Measurements from ENCODE around the gene OR7G3. TPM values are rescaled to one million over a fixed set of nuclear protein-coding genes. Genes with fewer than 3 reads are reported as not detected.

The OR7G3 gene
- total RNA-seq, 1 donor from 2014 or later: not detected

- Mint-ChIP-seq H3K4me3 (ENCODE audit: unreplicated experiment) (no peak overlapping the region), H3K27ac (ENCODE audit: unreplicated experiment) (no peak overlapping the region), H3K27me3 (ENCODE audit: low read depth, unreplicated experiment) (no peaks in the 10 kb centered on the region), H3K4me1 (ENCODE audit: low read depth, unreplicated experiment) (peaks cover 2% of the 10 kb centered on the region), H3K9me3 (ENCODE audit: unreplicated experiment) (peaks cover 40% of the 10 kb centered on the region), H3K36me3 (ENCODE audit: low read depth, unreplicated experiment) (peaks cover 53% of the 10 kb centered on the region)
- no peak overlapping the region for H3K9ac ChIP-seq (ENCODE audit: low read length)
- H3K79me2 ChIP-seq (ENCODE audit: insufficient read depth, low read length): peaks cover 4% of the 10 kb centered on the region
- FAIRE-seq (no peak), DNase-seq (ENCODE audit: low read depth) (no peak)
- no peaks in the 10 kb centered on the region for H4K20me1 ChIP-seq (ENCODE audit: insufficient read depth, low read length)
- no peaks in the 10 kb centered on the region for H3K4me1 ChIP-seq (ENCODE audit: insufficient read depth, low read length)
- H3K4me2 ChIP-seq (ENCODE audit: low read length): no peak overlapping the region
- H3K36me3 ChIP-seq (ENCODE audit: insufficient read depth, low read length): peaks cover 19% of the 10 kb centered on the region
- H3K27ac ChIP-seq (ENCODE audit: low read depth, low read length): no peak overlapping the region
- no peak overlapping the region for H3K4me3 ChIP-seq (ENCODE audit: insufficient read depth, low read depth, low read length)
- H3K9me3 ChIP-seq (ENCODE audit: insufficient read depth, low read depth, low read length): peaks cover 11% of the 10 kb centered on the region
- TF ChIP-seq, protein P1, sequence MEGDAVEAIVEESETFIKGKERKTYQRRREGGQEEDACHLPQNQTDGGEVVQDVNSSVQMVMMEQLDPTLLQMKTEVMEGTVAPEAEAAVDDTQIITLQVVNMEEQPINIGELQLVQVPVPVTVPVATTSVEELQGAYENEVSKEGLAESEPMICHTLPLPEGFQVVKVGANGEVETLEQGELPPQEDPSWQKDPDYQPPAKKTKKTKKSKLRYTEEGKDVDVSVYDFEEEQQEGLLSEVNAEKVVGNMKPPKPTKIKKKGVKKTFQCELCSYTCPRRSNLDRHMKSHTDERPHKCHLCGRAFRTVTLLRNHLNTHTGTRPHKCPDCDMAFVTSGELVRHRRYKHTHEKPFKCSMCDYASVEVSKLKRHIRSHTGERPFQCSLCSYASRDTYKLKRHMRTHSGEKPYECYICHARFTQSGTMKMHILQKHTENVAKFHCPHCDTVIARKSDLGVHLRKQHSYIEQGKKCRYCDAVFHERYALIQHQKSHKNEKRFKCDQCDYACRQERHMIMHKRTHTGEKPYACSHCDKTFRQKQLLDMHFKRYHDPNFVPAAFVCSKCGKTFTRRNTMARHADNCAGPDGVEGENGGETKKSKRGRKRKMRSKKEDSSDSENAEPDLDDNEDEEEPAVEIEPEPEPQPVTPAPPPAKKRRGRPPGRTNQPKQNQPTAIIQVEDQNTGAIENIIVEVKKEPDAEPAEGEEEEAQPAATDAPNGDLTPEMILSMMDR (IDR thresholded peaks at IDR 0.05; ENCODE audit: insufficient read depth, low read depth, low read length): no peak
- no peak for TF ChIP-seq EZH2 (IDR thresholded peaks at IDR 0.05; ENCODE audit: insufficient read depth, low read length)
- H3K27me3 ChIP-seq (ENCODE audit: insufficient read depth, low read length): no peaks in the 10 kb centered on the region
- H2AFZ ChIP-seq (ENCODE audit: low read depth, low read length): no peak overlapping the region
Measured at GRCh38 chr19:9166846-9167245, 40.1 kb upstream of the OR7G3 start.

- Histone ChIP-seq H4K20me1 (ENCODE audit: insufficient read depth, low read length) (no peaks in the 10 kb centered on the region), H3K27ac (ENCODE audit: low read depth, low read length) (no peak overlapping the region), H2AFZ (ENCODE audit: low read depth, low read length) (no peak overlapping the region), H3K4me2 (ENCODE audit: low read length) (no peak overlapping the region), H3K36me3 (ENCODE audit: insufficient read depth, low read length) (peaks cover 34% of the 10 kb centered on the region), H3K9ac (ENCODE audit: low read length) (no peak overlapping the region), H3K79me2 (ENCODE audit: insufficient read depth, low read length) (peaks cover 11% of the 10 kb centered on the region), H3K9me3 (ENCODE audit: insufficient read depth, low read depth, low read length) (peaks cover 27% of the 10 kb centered on the region), H3K27me3 (ENCODE audit: insufficient read depth, low read length) (no peaks in the 10 kb centered on the region), H3K4me1 (ENCODE audit: insufficient read depth, low read length) (no peaks in the 10 kb centered on the region), H3K4me3 (ENCODE audit: insufficient read depth, low read depth, low read length) (no peak overlapping the region)
- Mint-ChIP-seq H3K27me3 (ENCODE audit: low read depth, unreplicated experiment) (no peaks in the 10 kb centered on the region), H3K9me3 (ENCODE audit: unreplicated experiment) (peaks cover 55% of the 10 kb centered on the region), H3K27ac (ENCODE audit: unreplicated experiment) (no peak overlapping the region), H3K36me3 (ENCODE audit: low read depth, unreplicated experiment) (peaks cover 69% of the 10 kb centered on the region), H3K4me3 (ENCODE audit: unreplicated experiment) (no peak overlapping the region), H3K4me1 (ENCODE audit: low read depth, unreplicated experiment) (peaks cover 2% of the 10 kb centered on the region)
- FAIRE-seq (no peak), DNase-seq (ENCODE audit: low read depth) (no peak)
- TF ChIP-seq, protein P1 (IDR thresholded peaks at IDR 0.05; ENCODE audit: insufficient read depth, low read depth, low read length): no peak
- no peak for TF ChIP-seq EZH2 (IDR thresholded peaks at IDR 0.05; ENCODE audit: insufficient read depth, low read length)
Measured at GRCh38 chr19:9165261-9165660, 38.5 kb upstream of the OR7G3 start.

DNA sequence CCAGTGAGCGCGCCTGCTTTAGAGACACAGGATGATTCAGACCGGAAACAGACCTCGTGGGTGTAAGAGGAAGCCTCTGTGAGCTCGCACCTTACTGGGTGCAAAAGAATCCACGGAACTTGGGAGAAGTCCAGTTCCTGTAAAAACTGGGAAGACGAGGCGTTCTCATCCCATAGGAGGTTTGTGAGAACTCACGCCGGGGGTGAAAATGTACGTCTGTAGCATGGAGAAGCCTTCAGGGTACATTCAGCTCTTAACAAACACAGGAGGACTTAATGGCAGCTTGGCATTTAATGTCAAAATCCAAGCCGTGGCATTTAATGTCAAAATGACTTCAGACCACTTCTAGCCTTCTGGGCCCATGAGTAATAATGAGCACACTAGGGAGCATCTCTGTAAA is 34.7 kb upstream of the OR7G3 start:
- H3K36me3 ChIP-seq (ENCODE audit: insufficient read depth, low read length): peaks cover 62% of the 10 kb centered on the region
- no peak for DNase-seq (ENCODE audit: low read depth)
- H3K4me1 Mint-ChIP-seq (ENCODE audit: low read depth, unreplicated experiment): peaks cover 2% of the 10 kb centered on the region

More for the DNA sequence above, 34.7 kb upstream of the OR7G3 start:
- no peak overlapping the region for H2AFZ ChIP-seq (ENCODE audit: low read depth, low read length)
- H4K20me1 ChIP-seq (ENCODE audit: insufficient read depth, low read length): peaks cover 6% of the 10 kb centered on the region
- peaks cover 48% of the 10 kb centered on the region for H3K9me3 ChIP-seq (ENCODE audit: insufficient read depth, low read depth, low read length)
- Mint-ChIP-seq H3K9me3 (ENCODE audit: unreplicated experiment) (peaks cover 67% of the 10 kb centered on the region), H3K27me3 (ENCODE audit: low read depth, unreplicated experiment) (no peaks in the 10 kb centered on the region), H3K27ac (ENCODE audit: unreplicated experiment) (no peak overlapping the region), H3K4me3 (ENCODE audit: unreplicated experiment) (no peak overlapping the region), H3K36me3 (ENCODE audit: low read depth, unreplicated experiment) (peaks cover 87% of the 10 kb centered on the region)
- no peak for FAIRE-seq
- H3K27me3 ChIP-seq (ENCODE audit: insufficient read depth, low read length): no peaks in the 10 kb centered on the region
- no peak overlapping the region for H3K4me3 ChIP-seq (ENCODE audit: insufficient read depth, low read depth, low read length)
- no peak overlapping the region for H3K9ac ChIP-seq (ENCODE audit: low read length)
- peaks cover 19% of the 10 kb centered on the region for H3K79me2 ChIP-seq (ENCODE audit: insufficient read depth, low read length)
- TF ChIP-seq EZH2 (IDR thresholded peaks at IDR 0.05; ENCODE audit: insufficient read depth, low read length): no peak
- TF ChIP-seq, protein P1 (IDR thresholded peaks at IDR 0.05; ENCODE audit: insufficient read depth, low read depth, low read length): no peak
- no peaks in the 10 kb centered on the region for H3K4me1 ChIP-seq (ENCODE audit: insufficient read depth, low read length)
- no peak overlapping the region for H3K4me2 ChIP-seq (ENCODE audit: low read length)
- no peak overlapping the region for H3K27ac ChIP-seq (ENCODE audit: low read depth, low read length)

All from astrocyte (in vitro differentiated cells and primary cell).